Stomach (tissue), 4 donors: ENCODE measurements around the gene CSNK2B.

ENCODE experiments used
- CTCF ChIP-seq, 7 experiments: fragments of 450-650 bp in 4 of 7; fragments of 200-600 bp in 3 of 7; sonication (generic) in 3 of 7; IDR thresholded peaks; one replicate each; pipeline ENCODE4 v1.5.1; 2016 to 2019; ENCODE audit warnings: antibody characterized with exemption in 7 of 7, control low read depth in 2 of 7, mild to moderate bottlenecking in 1 of 7
- EP300 ChIP-seq: sonication (generic); formaldehyde crosslinking; IDR thresholded peaks from one replicate; pipeline ENCODE4 v1.6.1; 2017; ENCODE audit warnings: antibody characterized with exemption
- POLR2A ChIP-seq, 4 donors: fragments of 450-650 bp; IDR thresholded peaks; one replicate each; pipeline ENCODE4 v1.6.1; 2016; ENCODE audit warnings: antibody characterized with exemption in 4 of 4, control low read depth in 2 of 4, mild to moderate bottlenecking in 1 of 4, moderate library complexity in 1 of 4
- POLR2AphosphoS5 ChIP-seq, 3 donors: sonication (generic); formaldehyde crosslinking; IDR thresholded peaks; one replicate each; pipeline ENCODE4 v1.6.1; 2016; ENCODE audit warnings: antibody characterized with exemption in 3 of 3

GRCh38 chr6:31630177-31630934, 35.5 kb upstream of the CSNK2B start:
- TF ChIP-seq CTCF (IDR thresholded peaks at IDR 0.05) (no peak), POLR2A (IDR thresholded peaks at IDR 0.05) (no peak), POLR2AphosphoS5 (IDR thresholded peaks at IDR 0.05) (no peak), EP300 (no peak)
